ENCODE measurements around the gene CIC. TPM values are rescaled to one million over a fixed set of nuclear protein-coding genes. Genes with fewer than 3 reads are reported as not detected.
"Not testable (repeated sequence)": the region's sequence is repeated elsewhere in the genome, so short reads cannot be mapped to it uniquely, and the experiment has no call there.

CIC gene
- total and polyA plus RNA-seq, 4 experiments from 2014 or later, result 3.5 to 82.6 (median 81.6) TPM; not detected in 1

DNA sequence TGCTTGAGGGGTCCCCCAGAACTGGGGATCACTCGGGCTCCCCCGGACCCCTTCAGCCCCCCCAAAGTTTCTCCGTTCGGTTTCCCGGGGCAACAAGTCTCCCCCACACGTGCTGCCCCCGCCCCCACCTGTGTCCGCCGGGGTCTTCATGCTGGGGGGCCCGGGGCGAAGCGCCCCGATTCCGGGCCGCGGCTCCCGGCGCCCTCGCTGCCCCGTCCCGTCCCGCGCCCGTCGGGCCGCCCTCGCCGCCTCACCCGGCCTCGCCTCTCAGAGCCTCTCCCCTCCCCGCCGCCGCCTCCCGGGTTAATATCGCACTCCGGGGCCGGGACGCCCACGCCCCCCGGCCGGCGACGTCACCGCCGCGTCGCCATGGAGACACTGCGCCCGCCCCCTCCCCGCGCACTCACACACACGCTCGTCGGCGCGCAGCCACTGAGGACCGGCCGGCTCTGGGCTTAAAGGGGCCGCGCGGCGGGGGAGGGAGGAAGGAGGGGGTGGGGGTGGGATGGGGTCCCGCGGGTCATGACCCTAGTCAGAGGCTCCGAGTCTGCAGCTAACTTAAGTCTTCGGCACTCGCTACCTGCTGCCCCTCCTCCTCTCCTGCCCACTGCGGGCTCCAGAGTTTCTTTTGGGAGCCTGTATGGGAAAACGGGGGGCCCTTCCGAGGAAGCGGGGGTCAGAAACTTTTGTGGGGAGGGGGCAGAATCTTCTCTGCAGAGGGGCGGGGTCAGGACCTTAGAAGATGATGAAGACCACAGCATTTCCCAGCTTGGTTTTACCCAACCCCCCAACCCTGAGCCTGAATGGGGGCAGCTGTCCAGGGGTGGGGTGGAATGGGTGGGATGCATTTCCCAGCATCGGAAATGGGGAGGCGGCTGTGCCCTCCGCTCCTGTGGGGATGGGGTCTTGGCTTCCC, 13.9 kb upstream of the CIC start, which contains the start of gene ERF:
TSS of gene ERF (minus strand) at position 279 of the 916 bp plus-strand sequence. CDS start at position 150, 129 bp downstream.
- peaks cover 0 to 13% of the 10 kb centered on the region in 2 donors for H3K36me3 Mint-ChIP-seq
- Histone ChIP-seq H3K27ac (ENCODE audit: low read depth, low read length) (peak within 1 kb of the TSS; percentile 93), H3K36me3 (ENCODE audit: insufficient read depth, low read length) (no peaks in the 10 kb centered on the region), H3K9me3 (ENCODE audit: control insufficient read depth in 1 of 2, low read length in 2 of 2) (no peaks in the 10 kb centered on the region), H3K27me3 (ENCODE audit: insufficient read depth, low read length) (no peaks in the 10 kb centered on the region), H3K4me1 (ENCODE audit: insufficient read depth, low read length) (peaks cover 35% of the 10 kb centered on the region), H3K4me3 (ENCODE audit: low read length in 2 of 2) (peak within 1 kb of the TSS; percentile 69 to 90)
- H3K4me1 Mint-ChIP-seq, result peaks cover 12 to 40% (median 27%) of the 10 kb centered on the region in 4 donors
- H3K27me3 Mint-ChIP-seq, result peaks cover 3 to 4% of the 10 kb centered on the region in 2 donors
- ChIA-PET POLR2A (ENCODE audit: partially characterized antibody) (interaction anchor here (0.9 to 1.7 kb wide), 11 partner anchors 11 to 47 kb away, joined by 3 to 22 read pairs (median 4); partner anchors contain the start of genes CIC, GSK3A and PAFAH1B3), CTCF (ENCODE audit: partially characterized antibody) (interaction anchor here (1.2 to 1.3 kb wide), 2 partner anchors 12 to 24 kb away, joined by 4 to 6 read pairs; partner anchors contain the start of gene GSK3A)
- peak within 1 kb of the TSS; percentile 76 to 88 (median 82) for H3K4me3 Mint-ChIP-seq
- no peaks in the 10 kb centered on the region for H3K9me3 Mint-ChIP-seq
- DNase-seq, result peak; percentile 92 to 95 (median 94)
- peak within 1 kb of the TSS; percentile 81 to 88 (median 86) for H3K27ac Mint-ChIP-seq
- intact Hi-C loops (cut with micrococcal nuclease), result loop anchor here (1.0 to 2.0 kb wide), 7 partner anchors 11 to 70 kb away; partner anchors contain the start of genes DEDD2, MEGF8, PAFAH1B3 and PRR19

- peaks cover 12 to 32% (median 23%) of the 10 kb centered on the region in 4 donors for H3K4me1 Mint-ChIP-seq
- H3K27ac Mint-ChIP-seq, result peak overlapping the region; percentile 81 to 88 (median 86)
- Histone ChIP-seq H3K4me3 (ENCODE audit: low read length in 2 of 2) (peak overlapping the region; percentile 36 to 45), H3K27me3 (ENCODE audit: insufficient read depth, low read length) (no peaks in the 10 kb centered on the region), H3K4me1 (ENCODE audit: insufficient read depth, low read length) (peaks cover 29% of the 10 kb centered on the region), H3K9me3 (ENCODE audit: control insufficient read depth in 1 of 2, low read length in 2 of 2) (no peaks in the 10 kb centered on the region), H3K36me3 (ENCODE audit: insufficient read depth, low read length) (no peaks in the 10 kb centered on the region), H3K27ac (ENCODE audit: low read depth, low read length) (peak overlapping the region; percentile 93)
- intact Hi-C loops (cut with micrococcal nuclease), result loop anchor here (1.0 to 2.0 kb wide), 6 partner anchors 12 to 69 kb away; partner anchors contain the start of genes DEDD2, MEGF8, PAFAH1B3 and PRR19
- ChIA-PET POLR2A (ENCODE audit: partially characterized antibody) (interaction anchor here (0.8 to 1.7 kb wide), 12 partner anchors 10 to 46 kb away, joined by 3 to 22 read pairs (median 4); partner anchors contain the start of genes CIC, GSK3A and PAFAH1B3), CTCF (ENCODE audit: partially characterized antibody) (interaction anchor here (1.2 to 1.3 kb wide), 2 partner anchors 13 to 23 kb away, joined by 4 to 6 read pairs; partner anchors contain the start of gene GSK3A)
- DNase-seq, result no peak
- H3K4me3 Mint-ChIP-seq, result peak overlapping the region; percentile 76 to 88 (median 82)
- H3K9me3 Mint-ChIP-seq, result no peaks in the 10 kb centered on the region
- H3K27me3 Mint-ChIP-seq, result peaks cover 3 to 4% of the 10 kb centered on the region in 2 donors
- H3K36me3 Mint-ChIP-seq, result peaks cover 0 to 13% of the 10 kb centered on the region in 2 donors
Observed at GRCh38 chr19:42255766-42256745, 13.0 kb upstream of the CIC start.

GRCh38 chr19:42257842-42258241, 11.2 kb upstream of the CIC start:
- peak overlapping the region in 2 of 7 donors; percentile 35 to 56 for H3K27ac Mint-ChIP-seq
- DNase-seq; H3K27me3 Mint-ChIP-seq; H3K9me3 ChIP-seq (ENCODE audit: control insufficient read depth in 1 of 2, low read length in 2 of 2); intact Hi-C loops (cut with micrococcal nuclease); H3K4me3 Mint-ChIP-seq; H3K27ac ChIP-seq (ENCODE audit: low read depth, low read length); H3K36me3 ChIP-seq (ENCODE audit: insufficient read depth, low read length); H3K4me3 ChIP-seq (ENCODE audit: low read length in 2 of 2); H3K36me3 Mint-ChIP-seq; H3K27me3 ChIP-seq (ENCODE audit: insufficient read depth, low read length); H3K9me3 Mint-ChIP-seq: not testable (repeated sequence)
- POLR2A ChIA-PET (ENCODE audit: partially characterized antibody), result interaction anchor here (1.3 to 1.7 kb wide), 2 partner anchors 17 to 28 kb away, joined by 3 to 4 read pairs; no protein-coding TSS in a partner anchor
- peaks cover 13% of the 10 kb centered on the region for H3K4me1 ChIP-seq (ENCODE audit: insufficient read depth, low read length)
- CTCF ChIA-PET (ENCODE audit: partially characterized antibody), result interaction anchor here (0.7 to 1.6 kb wide), 2 partner anchors 22 to 1514 kb away, joined by 3 to 8 read pairs; no protein-coding TSS in a partner anchor
- peaks cover 4 to 17% (median 11%) of the 10 kb centered on the region in 4 donors for H3K4me1 Mint-ChIP-seq

- ChIA-PET CTCF (ENCODE audit: partially characterized antibody) (interaction anchor here (2.0 kb wide), 1 partner anchor 18 kb away, joined by 7 read pairs; no protein-coding TSS in a partner anchor), POLR2A (ENCODE audit: partially characterized antibody) (no interaction called here)
- Histone ChIP-seq H3K27ac (ENCODE audit: low read depth, low read length) (no peak overlapping the region), H3K36me3 (ENCODE audit: insufficient read depth, low read length) (no peaks in the 10 kb centered on the region), H3K4me1 (ENCODE audit: insufficient read depth, low read length) (no peaks in the 10 kb centered on the region), H3K27me3 (ENCODE audit: insufficient read depth, low read length) (no peaks in the 10 kb centered on the region), H3K4me3 (ENCODE audit: low read length in 2 of 2) (no peak overlapping the region), H3K9me3 (ENCODE audit: control insufficient read depth in 1 of 2, low read length in 2 of 2) (no peaks in the 10 kb centered on the region)
- no peak for DNase-seq
- no peaks in the 10 kb centered on the region for H3K27me3 Mint-ChIP-seq
- H3K4me3 Mint-ChIP-seq, result no peak overlapping the region
- intact Hi-C loops (cut with micrococcal nuclease), result no loop called here
- no peaks in the 10 kb centered on the region for H3K36me3 Mint-ChIP-seq
- no peaks in the 10 kb centered on the region for H3K9me3 Mint-ChIP-seq
- H3K27ac Mint-ChIP-seq, result peak overlapping the region in 1 of 7 donors; percentile 59
- H3K4me1 Mint-ChIP-seq, result peaks cover 0 to 4% (median 1%) of the 10 kb centered on the region in 4 donors
Observed at GRCh38 chr19:42261763-42262162, 7.3 kb upstream of the CIC start.

DNA sequence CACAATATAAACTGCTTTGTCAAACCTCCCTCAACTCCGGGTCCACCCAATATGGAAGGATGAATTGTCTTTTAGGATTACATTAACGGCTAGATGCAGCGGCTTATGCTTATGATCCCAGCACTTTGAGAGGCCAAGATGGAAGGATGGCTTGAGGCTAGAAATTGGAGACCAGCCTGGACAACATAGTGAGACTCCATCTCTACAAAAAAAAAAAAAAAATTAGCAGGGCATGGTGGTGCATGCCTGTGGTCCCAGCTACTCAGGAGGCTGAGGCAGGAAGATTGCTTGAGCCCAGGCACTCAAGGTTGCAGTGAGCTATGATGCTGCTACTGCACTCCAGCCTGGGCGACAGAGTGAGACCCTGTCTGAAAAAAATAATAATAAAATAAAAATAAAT, 2.9 kb upstream of the CIC start:
- CTCF ChIA-PET (ENCODE audit: partially characterized antibody); H3K4me3 Mint-ChIP-seq: not testable (repeated sequence)

DNA sequence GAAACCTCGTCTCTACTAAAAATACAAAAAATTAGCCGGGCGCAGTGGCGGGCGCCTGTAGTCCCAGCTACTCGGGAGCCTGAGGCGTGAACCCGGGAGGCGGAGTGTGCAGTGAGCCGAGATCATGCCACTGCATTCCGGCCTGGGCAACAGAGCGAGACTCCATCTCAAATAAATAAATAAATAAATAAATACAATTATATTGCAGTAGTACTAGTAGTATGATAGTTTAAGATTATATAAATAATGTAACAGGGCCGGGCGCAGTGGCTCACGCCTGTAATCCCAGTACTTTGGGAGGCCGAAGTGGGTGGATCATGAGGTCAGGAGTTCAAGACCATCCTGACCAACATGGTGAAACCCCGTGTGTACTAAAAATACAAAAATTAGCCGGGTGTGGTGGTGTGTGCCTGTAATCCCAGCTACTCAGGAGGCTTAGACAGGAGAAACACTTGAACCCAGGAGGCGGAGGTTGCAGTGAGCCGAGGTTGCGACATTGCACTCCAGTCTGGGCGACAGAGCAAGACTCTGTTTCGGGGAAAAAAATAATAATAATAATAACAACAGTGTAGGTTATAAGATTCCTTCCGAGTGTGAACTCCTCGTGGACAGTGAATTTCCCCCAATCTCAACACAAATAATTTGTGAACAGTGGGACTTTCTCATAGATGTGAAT, 2.0 kb upstream of the CIC start:
- H3K4me3 Mint-ChIP-seq, result peak overlapping the region in 2 of 8 donors; percentile 15 to 52
- POLR2A ChIA-PET (ENCODE audit: partially characterized antibody), result interaction anchor here (0.9 to 8.1 kb wide), 4 partner anchors 11 to 24 kb away, joined by 3 to 131 read pairs (median 40); partner anchors contain the start of genes ERF and GSK3A

More for the DNA sequence above, 2.9 kb upstream of the CIC start:
- H3K9me3 Mint-ChIP-seq; H3K36me3 ChIP-seq (ENCODE audit: insufficient read depth, low read length); H3K9me3 ChIP-seq (ENCODE audit: control insufficient read depth in 1 of 2, low read length in 2 of 2); H3K4me3 ChIP-seq (ENCODE audit: low read length in 2 of 2); DNase-seq; H3K27me3 Mint-ChIP-seq; H3K27ac ChIP-seq (ENCODE audit: low read depth, low read length); H3K36me3 Mint-ChIP-seq; H3K27me3 ChIP-seq (ENCODE audit: insufficient read depth, low read length): not testable (repeated sequence)
- intact Hi-C loops (cut with micrococcal nuclease), result loop anchor here (5.0 kb wide), 1 partner anchor 156 kb away; no protein-coding TSS in a partner anchor
- POLR2A ChIA-PET (ENCODE audit: partially characterized antibody), result interaction anchor here (1.0 to 8.1 kb wide), 3 partner anchors 10 to 23 kb away, joined by 3 to 131 read pairs (median 73); partner anchors contain the start of gene GSK3A
- H3K4me1 ChIP-seq (ENCODE audit: insufficient read depth, low read length), result peaks cover 25% of the 10 kb centered on the region
- H3K27ac Mint-ChIP-seq, result peak overlapping the region in 1 of 7 donors; percentile 8
- peaks cover 0 to 25% (median 19%) of the 10 kb centered on the region in 4 donors for H3K4me1 Mint-ChIP-seq

More for the DNA sequence above, 2.0 kb upstream of the CIC start:
- H3K4me1 Mint-ChIP-seq, result peaks cover 0 to 29% (median 26%) of the 10 kb centered on the region in 4 donors
- H3K27me3 Mint-ChIP-seq; H3K9me3 ChIP-seq (ENCODE audit: control insufficient read depth in 1 of 2, low read length in 2 of 2); H3K9me3 Mint-ChIP-seq; H3K36me3 Mint-ChIP-seq; H3K27ac Mint-ChIP-seq; H3K36me3 ChIP-seq (ENCODE audit: insufficient read depth, low read length); H3K27me3 ChIP-seq (ENCODE audit: insufficient read depth, low read length); H3K4me3 ChIP-seq (ENCODE audit: low read length in 2 of 2): not testable (repeated sequence)
- DNase-seq, result peak in 1 of 5 donors; percentile 30
- H3K27ac ChIP-seq (ENCODE audit: low read depth, low read length), result peak overlapping the region; percentile 99
- intact Hi-C loops (cut with micrococcal nuclease), result loop anchor here (5.0 kb wide), 1 partner anchor 155 kb away; no protein-coding TSS in a partner anchor
- CTCF ChIA-PET (ENCODE audit: partially characterized antibody), result interaction anchor here (0.6 to 0.8 kb wide), 2 partner anchors 12 to 29 kb away, joined by 3 read pairs; no protein-coding TSS in a partner anchor
- H3K4me1 ChIP-seq (ENCODE audit: insufficient read depth, low read length), result peaks cover 33% of the 10 kb centered on the region
